ENCODE measurements around the gene NCOR2. TPM values are rescaled to one million over a fixed set of nuclear protein-coding genes. Genes with fewer than 3 reads are reported as not detected.

The NCOR2 gene
- polyA plus RNA-seq, 1 donor (not counting 4 experiments of a cell fraction or from before 2014, with no cell fraction given) = 4.7 TPM

- dilution Hi-C loops (cut with MboI; ENCODE audit: extremely low pct_ligation_motif_present, low sequenced_read_pairs) = no loop called here
- FAIRE-seq (no peak), DNase-seq (ENCODE audit: low read depth, low spot score) (no peak)
- H3K4me2 ChIP-seq (ENCODE audit: control insufficient read depth, extremely low read depth, insufficient read depth, low read depth, low read length) = no peak overlapping the region
- H3K9me3 ChIP-seq (ENCODE audit: control insufficient read depth, low read depth, low read length) = no peaks in the 10 kb centered on the region
- H3K9ac ChIP-seq (ENCODE audit: control insufficient read depth, extremely low read depth, insufficient read depth, low read length) = no peak overlapping the region
- H3K4me3 ChIP-seq (ENCODE audit: control insufficient read depth in 2 of 3, extremely low read depth in 1 of 3, insufficient read depth in 2 of 3, low read depth in 1 of 3, low read length in 3 of 3) = no peak overlapping the region
- H3K27ac ChIP-seq (ENCODE audit: control insufficient read depth, insufficient read depth, low read length) = no peak overlapping the region
- peaks cover 3 to 6% of the 10 kb centered on the region in 2 experiments for H3K36me3 ChIP-seq (ENCODE audit: control insufficient read depth in 2 of 2, extremely low read depth in 1 of 2, insufficient read depth in 2 of 2, low read length in 2 of 2)
- H3K4me1 ChIP-seq (ENCODE audit: control insufficient read depth, extremely low read depth, insufficient read depth, low read length) = peaks cover 5% of the 10 kb centered on the region
- TF ChIP-seq EZH2 (IDR thresholded peaks at IDR 0.05; ENCODE audit: low read length) (no peak), CTCF (optimal IDR thresholded peaks at IDR 0.05 in 1 of 3, IDR thresholded peaks at IDR 0.05 in 1 of 3, conservative IDR thresholded peaks at IDR 0.05 in 1 of 3; ENCODE audit: extremely low read depth in 1 of 3, insufficient read depth in 2 of 3, low read length in 3 of 3) (no peak)
- peaks cover 7% of the 10 kb centered on the region for H3K9me1 ChIP-seq (ENCODE audit: control insufficient read depth, extremely low read depth, insufficient read depth, low read length)
- peaks cover 78% of the 10 kb centered on the region for H3K79me2 ChIP-seq (ENCODE audit: control insufficient read depth, insufficient read depth, low read length)
- H3K27me3 ChIP-seq (ENCODE audit: control insufficient read depth, extremely low read depth, insufficient read depth, low read length) = no peaks in the 10 kb centered on the region
- peaks cover 26% of the 10 kb centered on the region for H4K20me1 ChIP-seq (ENCODE audit: control insufficient read depth, extremely low read depth, insufficient read depth, low read length)
- no peak overlapping the region for H2AFZ ChIP-seq (ENCODE audit: control insufficient read depth, low read length)
Observed at GRCh38 chr12:124534776-124535740, 32.4 kb downstream of the NCOR2 start.

- H3K4me2 ChIP-seq (ENCODE audit: control insufficient read depth, extremely low read depth, insufficient read depth, low read depth, low read length) = no peak overlapping the region
- H3K36me3 ChIP-seq (ENCODE audit: control insufficient read depth in 2 of 2, extremely low read depth in 1 of 2, insufficient read depth in 2 of 2, low read length in 2 of 2) = peaks cover 3 to 6% of the 10 kb centered on the region in 2 experiments
- peaks cover 21% of the 10 kb centered on the region for H4K20me1 ChIP-seq (ENCODE audit: control insufficient read depth, extremely low read depth, insufficient read depth, low read length)
- DNase-seq (ENCODE audit: low read depth, low spot score) (no peak), FAIRE-seq (no peak)
- H2AFZ ChIP-seq (ENCODE audit: control insufficient read depth, low read length) = no peak overlapping the region
- H3K4me3 ChIP-seq (ENCODE audit: control insufficient read depth in 2 of 3, extremely low read depth in 1 of 3, insufficient read depth in 2 of 3, low read depth in 1 of 3, low read length in 3 of 3) = no peak overlapping the region
- no peak overlapping the region for H3K9ac ChIP-seq (ENCODE audit: control insufficient read depth, extremely low read depth, insufficient read depth, low read length)
- TF ChIP-seq CTCF (optimal IDR thresholded peaks at IDR 0.05 in 1 of 3, IDR thresholded peaks at IDR 0.05 in 1 of 3, conservative IDR thresholded peaks at IDR 0.05 in 1 of 3; ENCODE audit: extremely low read depth in 1 of 3, insufficient read depth in 2 of 3, low read length in 3 of 3) (no peak), EZH2 (IDR thresholded peaks at IDR 0.05; ENCODE audit: low read length) (no peak)
- H3K27ac ChIP-seq (ENCODE audit: control insufficient read depth, insufficient read depth, low read length) = no peak overlapping the region
- peaks cover 6% of the 10 kb centered on the region for H3K9me1 ChIP-seq (ENCODE audit: control insufficient read depth, extremely low read depth, insufficient read depth, low read length)
- dilution Hi-C loops (cut with MboI; ENCODE audit: extremely low pct_ligation_motif_present, low sequenced_read_pairs) = no loop called here
- peaks cover 9% of the 10 kb centered on the region for H3K4me1 ChIP-seq (ENCODE audit: control insufficient read depth, extremely low read depth, insufficient read depth, low read length)
- no peaks in the 10 kb centered on the region for H3K27me3 ChIP-seq (ENCODE audit: control insufficient read depth, extremely low read depth, insufficient read depth, low read length)
- H3K9me3 ChIP-seq (ENCODE audit: control insufficient read depth, low read depth, low read length) = no peaks in the 10 kb centered on the region
- H3K79me2 ChIP-seq (ENCODE audit: control insufficient read depth, insufficient read depth, low read length) = peaks cover 67% of the 10 kb centered on the region
Observed at GRCh38 chr12:124533456-124533855, 34.0 kb downstream of the NCOR2 start.

Measured in keratinocyte (primary cell).